Loucy (cell line): ENCODE results near the gene SLC39A11.

Experiments used
- H2AFZ ChIP-seq: fragments of 200-600 bp; sonication (generic); 2 replicates; pipeline ENCODE4 v1.6.0; 2016; ENCODE audit warnings: antibody characterized with exemption, mild to moderate bottlenecking, low read length, moderate library complexity
- H3F3A ChIP-seq: fragments of 200-600 bp; 2 replicates; pipeline ENCODE4 v1.6.0; 2016; ENCODE audit warnings: antibody characterized with exemption, low read depth, mild to moderate bottlenecking
- H3K27me3 ChIP-seq: fragments of 200-600 bp; sonication (generic); 2 replicates; pipeline ENCODE4 v1.6.1; 2014; ENCODE audit warnings: low read length, mild to moderate bottlenecking; ENCODE audit not compliant: insufficient read depth, poor library complexity, severe bottlenecking
- H3K36me3 ChIP-seq: fragments of 200-600 bp; sonication (generic); 2 replicates; pipeline ENCODE4 v1.6.1; 2016; ENCODE audit warnings: low read length; ENCODE audit not compliant: insufficient read depth
- H3K4me1 ChIP-seq: fragments of 200-600 bp; sonication (generic); 2 replicates; pipeline ENCODE4 v1.5.1; 2014; ENCODE audit warnings: low read length, mild to moderate bottlenecking; ENCODE audit not compliant: insufficient read depth, poor library complexity, severe bottlenecking
- H3K4me2 ChIP-seq: fragments of 200-600 bp; sonication (generic); 2 replicates; pipeline ENCODE4 v1.6.0; 2014; ENCODE audit warnings: antibody characterized with exemption, low read length, low read depth, mild to moderate bottlenecking; ENCODE audit not compliant: poor library complexity, severe bottlenecking
- H3K4me3 ChIP-seq: fragments of 200-600 bp; sonication (generic); 2 replicates; pipeline ENCODE4 v1.5.1; 2014; ENCODE audit warnings: low read length, mild to moderate bottlenecking, mixed read lengths; ENCODE audit not compliant: poor library complexity, severe bottlenecking
- H3K79me2 ChIP-seq: fragments of 200-600 bp; sonication (generic); 2 replicates; pipeline ENCODE4 v1.6.1; 2014; ENCODE audit warnings: low read length; ENCODE audit not compliant: insufficient read depth
- H3K9ac ChIP-seq: fragments of 200-600 bp; sonication (generic); 2 replicates; pipeline ENCODE4 v1.6.0; 2014; ENCODE audit warnings: mild to moderate bottlenecking, low read depth, low read length, moderate library complexity; ENCODE audit not compliant: poor library complexity, severe bottlenecking
- H3K9me2 ChIP-seq: fragments of 200-600 bp; sonication (generic); replicated peaks from 2 replicates; pipeline ENCODE4 v1.6.1; 2016; ENCODE audit warnings: low read depth, low read length, mixed read lengths
- H3K9me3 ChIP-seq: fragments of 200-600 bp; sonication (generic); 2 replicates; pipeline ENCODE4 v1.6.1; 2014; ENCODE audit warnings: mild to moderate bottlenecking, antibody characterized with exemption, low read length, low read depth; ENCODE audit not compliant: insufficient read depth
- H4K20me1 ChIP-seq: fragments of 200-600 bp; sonication (generic); 2 replicates; pipeline ENCODE4 v1.6.0; 2014; ENCODE audit warnings: antibody characterized with exemption, low read length, mild to moderate bottlenecking; ENCODE audit not compliant: insufficient read depth, poor library complexity, severe bottlenecking
- CTCF ChIP-seq: fragments of 200-600 bp; sonication (generic); conservative IDR thresholded peaks from 2 replicates; pipeline ENCODE4 v1.5.1; 2014; ENCODE audit warnings: mild to moderate bottlenecking, antibody characterized with exemption, low read length
- EZH2phosphoT487 ChIP-seq: fragments of 200-600 bp; IDR thresholded peaks from 2 replicates; pipeline ENCODE4 v1.6.1; 2018; ENCODE audit warnings: antibody characterized with exemption, mild to moderate bottlenecking, moderate library complexity, borderline replicate concordance

SLC39A11 gene

GRCh38 chr17:72877348-72877747 is 215.1 kb downstream of the SLC39A11 start:
- Histone ChIP-seq H3K4me1 (no peaks in the 10 kb centered on the region), H3K9me2 (no peaks in the 10 kb centered on the region), H2AFZ (no peak overlapping the region), H3K9me3 (peaks cover 28% of the 10 kb centered on the region; the same call in 1 of the 2 replicates), H3K9ac (no peak overlapping the region), H3F3A (no peaks in the 10 kb centered on the region), H4K20me1 (no peaks in the 10 kb centered on the region), H3K36me3 (peaks cover 3% of the 10 kb centered on the region; the same call in 1 of the 2 replicates), H3K4me3 (no peak overlapping the region), H3K27me3 (no peaks in the 10 kb centered on the region), H3K4me2 (no peak overlapping the region), H3K79me2 (no peaks in the 10 kb centered on the region)
- no peak for TF ChIP-seq CTCF
- no peak for TF ChIP-seq EZH2phosphoT487

GRCh38 chr17:72876413-72876812 is 216.1 kb downstream of the SLC39A11 start:
- H3F3A ChIP-seq = no peaks in the 10 kb centered on the region
- no peaks in the 10 kb centered on the region for H3K27me3 ChIP-seq
- H3K4me2 ChIP-seq = no peak overlapping the region
- peaks cover 3% of the 10 kb centered on the region; the same call in 1 of the 2 replicates for H3K36me3 ChIP-seq
- no peak overlapping the region for H3K4me3 ChIP-seq
- no peak overlapping the region for H2AFZ ChIP-seq
- no peaks in the 10 kb centered on the region for H3K79me2 ChIP-seq
- TF ChIP-seq CTCF = no peak
- no peak for TF ChIP-seq EZH2phosphoT487
- H4K20me1 ChIP-seq = no peaks in the 10 kb centered on the region
- H3K4me1 ChIP-seq = no peaks in the 10 kb centered on the region
- no peaks in the 10 kb centered on the region for H3K9me2 ChIP-seq
- no peak overlapping the region for H3K9ac ChIP-seq
- peaks cover 28% of the 10 kb centered on the region; the same call in 1 of the 2 replicates for H3K9me3 ChIP-seq

GRCh38 chr17:72875361-72875760 is 217.1 kb downstream of the SLC39A11 start:
- H3K9ac ChIP-seq = no peak overlapping the region
- H3K4me3 ChIP-seq = no peak overlapping the region
- no peaks in the 10 kb centered on the region for H3F3A ChIP-seq
- peaks cover 27% of the 10 kb centered on the region; the same call in 1 of the 2 replicates for H3K9me3 ChIP-seq
- H3K9me2 ChIP-seq = no peaks in the 10 kb centered on the region
- H4K20me1 ChIP-seq = no peaks in the 10 kb centered on the region
- TF ChIP-seq EZH2phosphoT487 (no peak), CTCF (no peak)
- peaks cover 2% of the 10 kb centered on the region; the same call in 1 of the 2 replicates for H3K36me3 ChIP-seq
- no peaks in the 10 kb centered on the region for H3K4me1 ChIP-seq
- no peaks in the 10 kb centered on the region for H3K79me2 ChIP-seq
- no peaks in the 10 kb centered on the region for H3K27me3 ChIP-seq
- H2AFZ ChIP-seq = no peak overlapping the region
- no peak overlapping the region for H3K4me2 ChIP-seq
